HG03469 (cell line): Measurements from ENCODE around the gene PDLIM4.
A peak's percentile ranks its signal among the peaks of the same experiment; 100 is the strongest.

Experiments used
- ATAC-seq: cut with Tn5 transposase; IDR thresholded peaks from one replicate; pipeline ENCODE4 v1.9.1; 2021; ENCODE audit warnings: mild to moderate bottlenecking, moderate library complexity, moderate number of reproducible peaks; ENCODE audit not compliant: unreplicated experiment

Gene PDLIM4

GRCh38 chr5:132227235-132227484, 30.3 kb upstream of the PDLIM4 start:
- no peak for ATAC-seq

GRCh38 chr5:132227485-132228240, 29.8 kb upstream of the PDLIM4 start, which contains the start of gene P4HA2:
Gene P4HA2, minus strand, starts transcription at chr5:132227853. Its CDS starts 9,227 bp downstream, at chr5:132218626.
- peak; percentile 74 for ATAC-seq

- ATAC-seq: peak; percentile 14
These were observed 29.1 kb upstream of the PDLIM4 start for GRCh38 chr5:132228241-132229035.

DNA sequence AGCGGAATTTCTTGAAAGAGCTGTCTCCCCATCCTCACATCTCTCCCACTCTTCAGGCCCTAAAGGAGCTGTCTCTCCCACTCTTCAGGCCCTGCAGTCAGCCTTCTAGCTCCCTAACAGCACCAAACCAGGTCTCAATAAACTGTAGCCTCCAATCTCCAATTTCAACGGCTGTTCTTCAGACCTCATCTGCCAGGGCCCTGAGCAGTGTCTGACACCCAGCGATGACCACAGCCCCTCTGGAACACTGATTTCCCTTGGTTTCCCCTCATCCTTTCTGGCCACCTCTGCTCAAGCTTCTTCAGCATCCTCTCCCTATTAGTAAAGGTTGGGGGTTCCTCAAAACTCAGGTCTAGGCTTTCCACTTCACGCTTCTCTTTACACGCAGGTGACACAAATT, 28.3 kb upstream of the PDLIM4 start:
- no peak for ATAC-seq

DNA sequence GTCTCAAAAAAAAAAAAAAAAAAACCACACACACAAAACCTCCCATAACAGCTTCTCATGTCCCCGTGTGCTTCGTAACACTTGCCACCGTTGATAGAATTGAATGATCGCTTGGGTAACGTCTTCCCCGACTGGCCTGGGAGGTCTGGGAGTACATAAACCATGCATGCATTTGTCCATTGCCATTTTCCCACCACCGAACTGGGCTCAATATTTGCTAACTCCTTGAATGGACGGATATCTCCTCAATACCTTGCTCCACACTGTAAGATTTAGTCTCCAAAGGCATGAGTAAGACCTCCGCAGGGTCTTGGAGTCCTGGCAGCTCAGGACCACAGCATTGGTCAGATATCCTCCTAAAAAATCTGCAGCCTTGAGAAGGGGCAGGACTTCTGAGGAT, 26.6 kb upstream of the PDLIM4 start:
- no peak for ATAC-seq

DNA sequence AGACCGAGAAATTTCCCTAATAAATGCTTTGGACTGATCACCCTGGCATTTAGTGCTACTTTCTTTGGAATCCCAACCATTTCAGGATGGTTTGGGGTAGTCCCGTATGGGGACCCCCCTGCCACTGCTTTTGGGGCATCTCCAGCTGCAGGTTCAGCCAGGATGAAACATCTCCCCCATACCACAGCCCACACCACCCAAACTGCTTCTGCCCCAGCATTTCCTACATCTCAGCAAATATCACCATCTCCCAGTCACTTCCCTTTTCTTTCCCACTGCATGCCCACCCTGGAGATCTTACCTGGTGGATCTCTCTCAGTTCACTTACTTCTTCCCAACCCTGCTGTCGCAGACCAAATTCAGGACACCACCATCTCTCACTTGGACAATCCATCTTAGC, 25.0 kb upstream of the PDLIM4 start:
- no peak for ATAC-seq

- no peak for ATAC-seq
These were observed 24.4 kb upstream of the PDLIM4 start for GRCh38 chr5:132233081-132233480.

DNA sequence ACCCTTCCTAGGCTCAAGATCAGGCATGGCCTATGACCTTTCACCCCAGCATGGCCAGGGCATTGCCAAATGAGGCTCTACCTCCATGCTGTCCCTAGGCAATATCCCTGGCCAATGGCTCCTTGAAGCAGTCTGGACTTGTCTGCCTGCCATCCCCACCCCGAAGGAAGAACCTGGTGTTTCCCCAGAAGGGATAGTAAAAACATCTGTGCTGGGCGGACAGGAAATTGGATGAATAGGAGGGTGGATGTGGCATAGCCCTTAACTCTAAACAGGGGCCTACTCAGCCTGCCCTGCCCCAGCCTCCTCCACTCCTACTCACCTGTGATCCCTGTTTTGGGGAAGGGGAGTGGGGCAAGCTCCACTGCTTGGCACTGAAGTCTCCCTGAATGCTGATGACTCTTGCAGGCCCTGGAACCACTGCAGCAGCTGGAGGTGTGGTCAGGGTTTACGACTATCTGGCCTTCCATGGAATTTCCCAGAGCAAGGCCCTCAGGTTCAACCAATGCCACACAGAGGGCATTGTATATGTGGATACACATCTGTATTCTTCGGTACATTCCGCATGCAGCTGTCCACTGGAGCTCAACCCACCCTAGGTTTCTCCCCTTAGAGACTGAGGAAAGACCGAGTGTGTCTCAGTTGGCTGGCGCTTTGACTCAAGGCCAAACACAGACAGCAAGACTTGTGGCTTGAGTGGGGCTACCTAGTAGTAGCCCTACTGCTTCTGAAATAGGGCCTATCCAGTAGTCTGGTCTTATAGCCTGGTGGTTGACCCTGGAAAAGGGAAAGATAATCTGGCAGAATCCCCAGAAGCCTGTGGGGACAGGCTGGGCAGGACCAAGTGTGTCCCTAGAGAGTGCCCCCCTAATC, 23.4 kb upstream of the PDLIM4 start:
- no peak for ATAC-seq

DNA sequence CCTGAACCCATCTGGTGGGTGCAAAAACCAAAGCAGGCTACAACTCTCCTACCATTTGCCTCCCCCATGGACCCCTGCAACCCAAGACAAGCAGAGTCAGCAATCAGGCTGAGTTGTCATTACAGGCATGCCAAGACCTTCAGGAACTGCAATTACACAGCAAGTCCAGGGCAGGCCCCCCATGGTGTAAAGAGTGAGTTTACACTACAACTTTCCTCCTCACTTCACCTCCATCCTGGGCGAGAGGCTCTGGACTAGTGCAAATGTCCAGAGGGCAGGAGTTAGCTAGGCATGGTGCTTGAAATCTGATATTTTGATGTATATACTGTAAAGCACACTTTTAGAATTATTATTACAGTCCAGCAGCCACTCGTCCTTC, 22.8 kb upstream of the PDLIM4 start:
- no peak for ATAC-seq

DNA sequence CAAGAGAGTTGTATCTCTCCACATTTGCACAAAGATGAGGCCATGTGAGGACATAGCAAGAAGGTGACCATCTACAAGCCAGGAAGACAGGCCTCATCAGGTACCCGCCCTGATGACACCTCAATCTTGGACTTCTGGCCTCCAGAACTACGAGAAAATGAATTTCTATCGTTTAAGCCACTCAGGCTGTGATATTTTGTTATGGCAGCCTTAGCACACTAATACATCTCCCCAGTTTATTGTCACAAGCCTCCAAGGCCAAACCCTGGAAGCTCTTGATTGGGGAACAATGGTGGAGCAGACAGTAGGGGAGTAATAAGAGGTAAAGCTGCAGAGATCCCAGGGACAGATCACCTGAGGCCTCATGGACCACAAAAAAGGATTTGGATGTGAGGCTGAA, 22.2 kb upstream of the PDLIM4 start:
- no peak for ATAC-seq

- ATAC-seq: no peak
These were observed 20.4 kb upstream of the PDLIM4 start for GRCh38 chr5:132237141-132237540.

DNA sequence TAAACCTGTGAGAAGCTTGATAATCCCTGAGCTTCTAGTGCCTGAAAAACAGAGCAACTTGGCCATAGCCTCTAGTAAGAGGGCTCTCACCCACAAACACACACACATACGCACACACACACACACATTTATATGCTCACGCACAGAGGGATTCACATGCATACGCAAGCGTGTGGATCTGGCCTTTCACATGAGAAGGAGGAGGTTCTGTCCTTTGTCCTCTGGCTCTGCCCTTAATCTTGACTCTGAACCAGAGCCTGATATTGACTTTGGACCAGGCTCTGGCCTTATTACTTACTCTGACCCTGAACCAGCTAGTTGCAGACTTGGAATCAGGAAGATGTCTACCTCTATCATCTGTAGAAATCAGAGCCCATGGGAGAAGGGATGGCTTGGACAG, 19.8 kb upstream of the PDLIM4 start:
- ATAC-seq: no peak

- peak; percentile 64 for ATAC-seq
These were observed 19.2 kb upstream of the PDLIM4 start for GRCh38 chr5:132238169-132238744.

GRCh38 chr5:132238901-132239500, 18.5 kb upstream of the PDLIM4 start:
- no peak for ATAC-seq

GRCh38 chr5:132239776-132240175, 17.7 kb upstream of the PDLIM4 start:
- no peak for ATAC-seq

- ATAC-seq: no peak
These were observed 14.0 kb upstream of the PDLIM4 start for GRCh38 chr5:132243366-132243977.

- ATAC-seq: no peak
These were observed 11.9 kb upstream of the PDLIM4 start for GRCh38 chr5:132245593-132245992.

- ATAC-seq: no peak
These were observed 10.7 kb upstream of the PDLIM4 start for GRCh38 chr5:132246806-132247205.

DNA sequence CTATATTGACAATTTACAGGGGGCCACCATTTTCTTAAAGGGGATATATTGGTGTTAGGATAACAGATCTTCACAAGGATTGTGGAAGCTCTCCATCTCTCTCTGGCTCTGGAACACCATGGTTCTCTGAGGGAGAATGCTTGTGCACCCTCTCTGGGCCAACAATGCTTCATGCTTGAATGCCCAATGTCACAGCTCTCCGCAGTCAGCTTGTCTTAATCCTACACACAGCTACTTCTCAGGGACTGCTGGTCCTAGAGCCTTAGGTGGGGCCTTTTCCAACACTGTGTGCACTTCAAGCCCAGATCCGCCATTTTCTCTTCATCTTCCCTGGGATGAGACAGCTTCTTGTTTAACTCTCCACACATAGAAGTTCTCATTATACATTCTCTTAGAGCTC, 6.9 kb upstream of the PDLIM4 start:
- ATAC-seq: no peak

GRCh38 chr5:132251220-132251725, 6.2 kb upstream of the PDLIM4 start:
- ATAC-seq: no peak
